ENCODE data around the gene MARCKS.

Gene MARCKS

DNA sequence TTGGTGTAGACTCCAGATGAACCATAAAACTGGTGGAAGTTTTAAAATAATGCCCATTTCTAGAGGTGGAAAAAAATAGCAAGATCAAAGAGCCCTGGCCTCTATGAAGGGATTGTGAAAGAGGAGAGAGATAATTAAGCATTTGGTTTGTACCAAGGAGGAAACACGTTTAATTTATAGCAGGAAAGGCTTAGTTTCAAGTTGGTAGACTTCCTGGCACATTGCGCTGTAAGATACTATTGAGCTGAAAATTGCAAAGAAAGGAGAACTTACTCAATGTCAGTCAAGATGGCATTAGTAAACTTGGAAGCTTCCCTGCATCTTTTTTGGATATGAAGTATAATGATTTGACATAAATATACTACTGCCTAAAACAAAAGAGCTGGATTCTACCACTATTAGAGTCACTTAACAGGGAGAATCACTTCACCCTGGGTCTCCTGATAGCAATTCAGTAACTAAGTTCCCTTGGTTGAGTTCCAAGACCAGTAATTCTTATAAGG, 24.4 kb downstream of the MARCKS start:
- TF ChIP-seq, protein P1, sequence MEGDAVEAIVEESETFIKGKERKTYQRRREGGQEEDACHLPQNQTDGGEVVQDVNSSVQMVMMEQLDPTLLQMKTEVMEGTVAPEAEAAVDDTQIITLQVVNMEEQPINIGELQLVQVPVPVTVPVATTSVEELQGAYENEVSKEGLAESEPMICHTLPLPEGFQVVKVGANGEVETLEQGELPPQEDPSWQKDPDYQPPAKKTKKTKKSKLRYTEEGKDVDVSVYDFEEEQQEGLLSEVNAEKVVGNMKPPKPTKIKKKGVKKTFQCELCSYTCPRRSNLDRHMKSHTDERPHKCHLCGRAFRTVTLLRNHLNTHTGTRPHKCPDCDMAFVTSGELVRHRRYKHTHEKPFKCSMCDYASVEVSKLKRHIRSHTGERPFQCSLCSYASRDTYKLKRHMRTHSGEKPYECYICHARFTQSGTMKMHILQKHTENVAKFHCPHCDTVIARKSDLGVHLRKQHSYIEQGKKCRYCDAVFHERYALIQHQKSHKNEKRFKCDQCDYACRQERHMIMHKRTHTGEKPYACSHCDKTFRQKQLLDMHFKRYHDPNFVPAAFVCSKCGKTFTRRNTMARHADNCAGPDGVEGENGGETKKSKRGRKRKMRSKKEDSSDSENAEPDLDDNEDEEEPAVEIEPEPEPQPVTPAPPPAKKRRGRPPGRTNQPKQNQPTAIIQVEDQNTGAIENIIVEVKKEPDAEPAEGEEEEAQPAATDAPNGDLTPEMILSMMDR (IDR thresholded peaks at IDR 0.05), result no peak
- Histone ChIP-seq H3K4me1 (ENCODE audit: control insufficient read depth in 1 of 2, insufficient read depth in 1 of 2, low read depth in 1 of 2, low read length in 1 of 2) (peaks cover 27 to 29% of the 10 kb centered on the region in 2 experiments), H3K4me3 (ENCODE audit: low read depth in 1 of 2, low read length in 1 of 2) (no peak overlapping the region), H3K36me3 (no peaks in the 10 kb centered on the region), H3K9me3 (no peaks in the 10 kb centered on the region), H3K27ac (peak overlapping the region; percentile 73), H3K27me3 (no peaks in the 10 kb centered on the region)

DNA sequence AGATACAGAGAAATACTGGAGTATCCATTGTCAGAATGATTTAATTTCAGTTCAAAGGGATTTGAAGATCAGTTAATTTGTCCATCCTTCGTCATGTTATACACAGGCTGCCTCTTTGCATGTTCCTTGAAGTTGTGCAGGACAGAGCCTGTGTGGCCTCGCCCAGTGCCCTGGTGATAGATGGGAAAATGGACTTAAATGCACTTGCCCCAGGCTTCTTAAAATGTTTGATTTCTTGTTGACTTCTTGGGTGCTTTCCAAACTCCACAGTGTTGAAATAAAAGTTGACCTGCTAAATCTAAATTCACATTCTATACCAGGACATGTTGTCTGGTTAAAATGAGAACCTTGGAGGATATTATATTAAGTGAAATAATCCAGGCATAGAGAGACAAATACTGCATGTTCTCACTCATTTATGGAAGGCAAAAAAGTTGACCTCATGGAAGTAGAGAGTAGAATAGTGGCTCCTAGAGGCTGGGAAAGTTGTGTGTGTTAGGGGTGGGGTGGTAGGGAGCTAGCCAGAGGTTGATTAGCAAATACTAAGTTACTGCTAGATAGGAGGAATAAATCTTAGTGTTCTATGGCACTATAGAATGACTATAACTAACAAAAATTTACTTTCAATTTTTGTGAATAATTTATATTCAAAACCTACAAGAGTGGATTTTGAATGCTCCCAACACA, 25.3 kb downstream of the MARCKS start:
- Histone ChIP-seq H3K36me3 (no peaks in the 10 kb centered on the region), H3K27ac (peak overlapping the region; percentile 73), H3K27me3 (no peaks in the 10 kb centered on the region), H3K4me3 (ENCODE audit: low read depth in 1 of 2, low read length in 1 of 2) (no peak overlapping the region), H3K9me3 (no peaks in the 10 kb centered on the region), H3K4me1 (ENCODE audit: control insufficient read depth in 1 of 2, insufficient read depth in 1 of 2, low read depth in 1 of 2, low read length in 1 of 2) (peaks cover 27 to 29% of the 10 kb centered on the region in 2 experiments)
- TF ChIP-seq, protein P1 (IDR thresholded peaks at IDR 0.05), result no peak

DNA sequence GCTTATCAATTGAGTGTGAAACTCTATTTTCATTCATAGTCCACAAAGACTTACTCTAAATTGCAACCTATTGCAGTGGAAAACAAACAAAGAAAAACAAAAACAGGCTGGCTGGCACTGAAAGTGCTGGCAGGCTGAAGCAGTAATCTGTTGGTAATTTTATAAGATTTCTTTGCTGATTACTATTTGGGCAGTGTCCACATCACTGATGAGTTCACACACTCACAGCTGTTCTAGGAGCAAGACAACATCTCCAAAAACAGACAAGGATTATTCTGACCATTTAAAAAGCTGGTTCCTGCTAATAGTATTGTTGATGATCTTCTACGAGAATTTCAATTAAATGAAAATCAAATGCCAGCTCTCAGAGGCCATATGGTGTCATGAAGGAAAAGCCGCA, 26.9 kb downstream of the MARCKS start:
- TF ChIP-seq, protein P1 (IDR thresholded peaks at IDR 0.05), result no peak
- Histone ChIP-seq H3K4me1 (ENCODE audit: control insufficient read depth in 1 of 2, insufficient read depth in 1 of 2, low read depth in 1 of 2, low read length in 1 of 2) (peaks cover 26% of the 10 kb centered on the region in 2 experiments), H3K27ac (no peak overlapping the region), H3K9me3 (no peaks in the 10 kb centered on the region), H3K36me3 (no peaks in the 10 kb centered on the region), H3K27me3 (no peaks in the 10 kb centered on the region), H3K4me3 (ENCODE audit: low read depth in 1 of 2, low read length in 1 of 2) (no peak overlapping the region)

DNA sequence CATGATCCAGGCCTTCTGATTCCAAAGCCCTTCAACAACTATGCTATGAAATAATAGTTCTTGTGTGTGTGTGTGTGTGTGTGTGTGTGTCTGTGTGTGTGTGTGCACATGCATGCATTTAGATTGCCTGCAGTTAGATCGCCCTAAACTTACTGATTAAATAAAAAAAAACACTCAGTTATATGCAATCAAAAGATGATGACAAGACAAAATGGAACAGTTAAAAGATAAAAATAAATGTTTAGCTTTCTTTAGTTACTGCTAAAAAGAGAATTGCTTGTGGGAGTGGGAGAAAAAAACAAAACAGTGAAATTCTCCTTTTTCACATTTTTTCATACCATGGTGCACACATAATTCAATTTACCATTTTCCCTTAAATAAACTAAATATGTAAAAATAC, 29.4 kb downstream of the MARCKS start:
- Histone ChIP-seq H3K4me3 (ENCODE audit: low read depth in 1 of 2, low read length in 1 of 2) (no peak overlapping the region), H3K27ac (no peak overlapping the region), H3K9me3 (no peaks in the 10 kb centered on the region), H3K36me3 (no peaks in the 10 kb centered on the region), H3K4me1 (ENCODE audit: control insufficient read depth in 1 of 2, insufficient read depth in 1 of 2, low read depth in 1 of 2, low read length in 1 of 2) (peaks cover 4 to 5% of the 10 kb centered on the region in 2 experiments), H3K27me3 (no peaks in the 10 kb centered on the region)
- TF ChIP-seq, protein P1 (IDR thresholded peaks at IDR 0.05), result no peak

DNA sequence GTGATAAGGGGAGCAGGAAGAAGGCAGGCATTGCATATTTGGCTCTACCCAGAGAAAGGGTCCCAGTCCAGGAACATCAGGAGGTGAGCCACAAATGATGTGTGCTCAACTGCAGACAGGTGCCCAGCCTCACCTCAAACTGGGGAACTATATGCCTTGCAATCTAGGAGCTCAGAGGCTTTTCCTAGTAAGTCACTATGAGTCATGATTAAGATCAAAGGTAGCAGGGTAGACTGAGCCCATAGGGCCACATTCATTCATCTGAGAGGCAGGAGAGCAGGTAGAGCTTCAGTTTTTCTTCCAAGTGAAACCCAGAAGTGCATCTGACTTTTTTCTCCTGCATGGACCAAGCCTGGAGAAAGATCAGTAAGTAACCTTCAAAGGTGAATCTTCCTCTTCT, 31.3 kb downstream of the MARCKS start:
- Histone ChIP-seq H3K36me3 (no peaks in the 10 kb centered on the region), H3K4me1 (ENCODE audit: control insufficient read depth in 1 of 2, insufficient read depth in 1 of 2, low read depth in 1 of 2, low read length in 1 of 2) (peaks cover 8 to 10% of the 10 kb centered on the region in 2 experiments), H3K9me3 (no peaks in the 10 kb centered on the region), H3K27me3 (no peaks in the 10 kb centered on the region), H3K27ac (no peak overlapping the region), H3K4me3 (ENCODE audit: low read depth in 1 of 2, low read length in 1 of 2) (no peak overlapping the region)
- TF ChIP-seq, protein P1 (IDR thresholded peaks at IDR 0.05), result no peak

Data from neutrophil (primary cell).